KMS-11 (cell line): ENCODE measurements around the gene LDLRAD3.

Source experiments
- H2AFZ ChIP-seq: fragments of 200-600 bp; sonication (generic); 2 replicates; pipeline ENCODE4 v1.6.1; 2016; ENCODE audit warnings: antibody characterized with exemption, mixed run types, low read depth
- H3K27ac ChIP-seq: fragments of 200-600 bp; sonication (generic); 2 replicates; pipeline ENCODE4 v1.6.1; 2016; ENCODE audit warnings: mild to moderate bottlenecking, mixed run types
- H3K27me3 ChIP-seq: fragments of 200-600 bp; sonication (generic); 2 replicates; pipeline ENCODE4 v1.6.1; 2017; ENCODE audit warnings: mild to moderate bottlenecking, low read depth, mixed run types, moderate library complexity; ENCODE audit not compliant: insufficient read depth
- H3K36me3 ChIP-seq: fragments of 200-600 bp; sonication (generic); 2 replicates; pipeline ENCODE4 v1.6.1; 2017; ENCODE audit warnings: mild to moderate bottlenecking, mixed run types; ENCODE audit not compliant: insufficient read depth
- H3K4me1 ChIP-seq: fragments of 200-600 bp; sonication (generic); 2 replicates; pipeline ENCODE4 v1.6.1; 2016; ENCODE audit warnings: mild to moderate bottlenecking, low read depth, mixed run types; ENCODE audit not compliant: poor library complexity, severe bottlenecking
- H3K4me2 ChIP-seq: fragments of 200-600 bp; sonication (generic); 2 replicates; pipeline ENCODE4 v1.7.0; 2016; ENCODE audit warnings: mild to moderate bottlenecking, mixed run types
- H3K4me3 ChIP-seq: fragments of 200-600 bp; sonication (generic); IDR thresholded peaks from 2 replicates; pipeline ENCODE4 v1.6.1; 2017; ENCODE audit warnings: low read depth, low read length, mixed read lengths; ENCODE audit not compliant: insufficient read depth
- H3K79me2 ChIP-seq: fragments of 200-600 bp; sonication (generic); 2 replicates; pipeline ENCODE4 v1.6.1; 2016; ENCODE audit warnings: low read depth, mixed run types; ENCODE audit not compliant: insufficient read depth
- H3K9ac ChIP-seq: fragments of 200-600 bp; sonication (generic); 2 replicates; pipeline ENCODE4 v1.6.1; 2016; ENCODE audit warnings: mild to moderate bottlenecking, mixed run types
- H4K20me1 ChIP-seq: fragments of 200-600 bp; sonication (generic); 2 replicates; pipeline ENCODE4 v1.6.1; 2016; ENCODE audit warnings: mild to moderate bottlenecking, mixed run types; ENCODE audit not compliant: insufficient read depth
- CTCF ChIP-seq: fragments of 200-600 bp; sonication (generic); conservative IDR thresholded peaks from 2 replicates; pipeline ENCODE4 v1.6.1; 2017; ENCODE audit warnings: low read depth, mild to moderate bottlenecking, antibody characterized with exemption, low read length, moderate library complexity, mixed read lengths

The LDLRAD3 gene

GRCh38 chr11:36151933-36152580, 208.2 kb downstream of the LDLRAD3 start:
- Histone ChIP-seq H3K27ac (no peak overlapping the region), H2AFZ (no peak overlapping the region), H3K4me2 (no peak overlapping the region)

GRCh38 chr11:36153551-36153950, 209.7 kb downstream of the LDLRAD3 start:
- Histone ChIP-seq H3K9ac (no peak overlapping the region), H3K4me1 (peaks cover 18% of the 10 kb centered on the region), H4K20me1 (no peaks in the 10 kb centered on the region), H3K4me2 (no peak overlapping the region), H3K36me3 (no peaks in the 10 kb centered on the region), H3K27ac (no peak overlapping the region), H2AFZ (no peak overlapping the region), H3K4me3 (no peak overlapping the region), H3K27me3 (no peaks in the 10 kb centered on the region), H3K79me2 (no peaks in the 10 kb centered on the region)
- no peak for TF ChIP-seq CTCF

More at GRCh38 chr11:36151933-36152580, 208.2 kb downstream of the LDLRAD3 start:
- H3K27me3 ChIP-seq, result no peaks in the 10 kb centered on the region
- H4K20me1 ChIP-seq, result no peaks in the 10 kb centered on the region
- H3K9ac ChIP-seq, result no peak overlapping the region
- no peaks in the 10 kb centered on the region for H3K79me2 ChIP-seq
- H3K4me3 ChIP-seq, result no peak overlapping the region
- H3K36me3 ChIP-seq, result no peaks in the 10 kb centered on the region
- no peak for TF ChIP-seq CTCF
- peaks cover 18% of the 10 kb centered on the region for H3K4me1 ChIP-seq

GRCh38 chr11:36155124-36155561, 211.3 kb downstream of the LDLRAD3 start:
- Histone ChIP-seq H3K4me2 (no peak overlapping the region), H3K9ac (no peak overlapping the region), H3K27ac (no peak overlapping the region), H4K20me1 (no peaks in the 10 kb centered on the region), H3K27me3 (no peaks in the 10 kb centered on the region), H3K79me2 (no peaks in the 10 kb centered on the region), H3K4me1 (peaks cover 4% of the 10 kb centered on the region), H2AFZ (no peak overlapping the region), H3K36me3 (no peaks in the 10 kb centered on the region), H3K4me3 (no peak overlapping the region)
- no peak for TF ChIP-seq CTCF

GRCh38 chr11:36155770-36156160, 211.9 kb downstream of the LDLRAD3 start:
- Histone ChIP-seq H3K4me2 (no peak overlapping the region), H3K36me3 (no peaks in the 10 kb centered on the region), H3K27me3 (no peaks in the 10 kb centered on the region), H3K4me3 (no peak overlapping the region), H3K9ac (no peak overlapping the region), H3K4me1 (no peaks in the 10 kb centered on the region), H3K27ac (no peak overlapping the region), H3K79me2 (no peaks in the 10 kb centered on the region), H2AFZ (no peak overlapping the region), H4K20me1 (no peaks in the 10 kb centered on the region)
- TF ChIP-seq CTCF, result no peak
